Stimulated activated CD8-positive, alpha-beta memory T cell treated with anti-CD3 and anti-CD28 coated beads, Interleukin-4, amount 100 ng/mL, for 48 hours (primary cell): ENCODE data around the gene IFNK.

Experiments
- DNase-seq: peaks from one replicate; pipeline ENCODE4 v3.0.0-alpha.2; 2020

Gene IFNK

GRCh38 chr9:27539479-27540441 lies 15.7 kb downstream of the IFNK start:
- DNase-seq, result no peak

- DNase-seq, result no peak
These were observed 16.4 kb downstream of the IFNK start for GRCh38 chr9:27540502-27540901.

GRCh38 chr9:27541740-27542139 lies 17.6 kb downstream of the IFNK start:
- no peak for DNase-seq

GRCh38 chr9:27542508-27542907 lies 18.4 kb downstream of the IFNK start:
- DNase-seq, result no peak

- no peak for DNase-seq
These were observed 21.4 kb downstream of the IFNK start for GRCh38 chr9:27545471-27545870.

- no peak for DNase-seq
These were observed 24.1 kb downstream of the IFNK start for GRCh38 chr9:27548055-27548741.

GRCh38 chr9:27549196-27549755 lies 25.2 kb downstream of the IFNK start:
- DNase-seq, result no peak

- DNase-seq, result no peak
These were observed 30.6 kb downstream of the IFNK start for GRCh38 chr9:27554712-27555111.

- no peak for DNase-seq
These were observed 32.4 kb downstream of the IFNK start for GRCh38 chr9:27556470-27556869.

- no peak for DNase-seq
These were observed 34.2 kb downstream of the IFNK start for GRCh38 chr9:27558307-27558706.

GRCh38 chr9:27560457-27560856 lies 36.4 kb downstream of the IFNK start:
- no peak for DNase-seq

GRCh38 chr9:27561685-27562084 lies 37.6 kb downstream of the IFNK start:
- DNase-seq, result no peak

- no peak for DNase-seq
These were observed 39.8 kb downstream of the IFNK start for GRCh38 chr9:27563738-27564430.

- DNase-seq, result no peak
These were observed 40.6 kb downstream of the IFNK start for GRCh38 chr9:27564670-27565069.

- no peak for DNase-seq
These were observed 41.6 kb downstream of the IFNK start for GRCh38 chr9:27565696-27566095.

GRCh38 chr9:27566118-27566517 lies 42.0 kb downstream of the IFNK start:
- no peak for DNase-seq

- no peak for DNase-seq
These were observed 45.3 kb downstream of the IFNK start for GRCh38 chr9:27569406-27569805.

- no peak for DNase-seq
These were observed 46.9 kb downstream of the IFNK start for GRCh38 chr9:27571011-27571410.

- no peak for DNase-seq
These were observed 48.0 kb downstream of the IFNK start for GRCh38 chr9:27572061-27572460.

GRCh38 chr9:27572566-27572917 lies 48.5 kb downstream of the IFNK start:
- no peak for DNase-seq

- DNase-seq, result peak; percentile 89
These were observed 49.0 kb downstream of the IFNK start, which contains the start of gene C9orf72 for GRCh38 chr9:27572918-27573633. TSS of gene C9orf72 (minus strand) at chr9:27573481. CDS start at chr9:27567120, 6,361 bp downstream.
